H1 (cell line): ENCODE results near the gene P2RY8. TPM values are rescaled to one million over a fixed set of nuclear protein-coding genes. Genes with fewer than 3 reads are reported as not detected.

Source experiments
- CTCF ChIA-PET: fragments of 300-600 bp; sonication (Branson Sonifier 250); formaldehyde crosslinking; loops from one replicate; lab custom pipeline; 2021; ENCODE audit not compliant: partially characterized antibody; lab: Charles Lee
- POLR2A ChIA-PET: fragments of 300-600 bp; sonication (Branson Sonifier 250); formaldehyde crosslinking; loops from one replicate; lab custom pipeline; 2021; ENCODE audit warnings: inconsistent platforms; ENCODE audit not compliant: partially characterized antibody; lab: Charles Lee
- DNase-seq, 2 experiments: peaks; one replicate each; pipeline versions ENCODE4 v3.0.0 to v3.0.0-alpha.2; 2010 to 2022; ENCODE audit warnings: low spot score in 2 of 2, low read depth in 1 of 2, mixed read lengths in 1 of 2
- FAIRE-seq: peaks from 2 replicates; lab custom pipeline; 2011; peaks lifted over from hg19 to GRCh38; lab: Jason Lieb, UNC
- H2AFZ ChIP-seq: 2 replicates; pipeline ENCODE4 v1.8.1; 2012; ENCODE audit warnings: low read length, inconsistent platforms
- H2AK5ac ChIP-seq: 2 replicates; pipeline ENCODE4 v1.6.1; 2013; ENCODE audit warnings: low read depth, low read length
- H2BK120ac ChIP-seq: replicated peaks from 2 replicates; pipeline ENCODE3; 2013; ENCODE audit warnings: low read depth, low read length, inconsistent platforms
- H2BK12ac ChIP-seq: 2 replicates; pipeline ENCODE4 v1.6.1; 2013; ENCODE audit warnings: low read depth, low read length
- H2BK15ac ChIP-seq: 2 replicates; pipeline ENCODE4 v1.6.1; 2013; ENCODE audit warnings: low read length
- H2BK20ac ChIP-seq: 2 replicates; pipeline ENCODE4 v1.6.1; 2013; ENCODE audit warnings: low read length
- H2BK5ac ChIP-seq: 2 replicates; pipeline ENCODE4 v1.6.1; 2013; ENCODE audit warnings: low read depth, low read length
- H3K14ac ChIP-seq: 2 replicates; pipeline ENCODE4 v1.6.1; 2013; ENCODE audit warnings: inconsistent platforms; ENCODE audit not compliant: insufficient read length
- H3K18ac ChIP-seq: 2 replicates; pipeline ENCODE4 v1.6.1; 2013; ENCODE audit warnings: low read length; ENCODE audit errors: extremely low read depth
- H3K23ac ChIP-seq: 2 replicates; pipeline ENCODE4 v1.6.1; 2013; ENCODE audit warnings: inconsistent platforms; ENCODE audit not compliant: insufficient read length
- H3K23me2 ChIP-seq: 2 replicates; pipeline ENCODE4 v1.6.1; 2013; ENCODE audit warnings: low read depth, low read length
- H3K27ac ChIP-seq: 2 replicates; pipeline ENCODE4 v1.6.1; 2011; ENCODE audit warnings: low read depth, low read length, inconsistent platforms
- H3K27me3 ChIP-seq, 4 experiments: replicated peaks in 1 of 4; 1 replicate in 1 of 4; 2 replicates in 3 of 4; pipeline versions ENCODE4 v1.6.1 to v1.8.1; 2011 to 2013; ENCODE audit warnings: low read length in 3 of 4, mild to moderate bottlenecking in 3 of 4, inconsistent platforms in 2 of 4, mixed read lengths in 2 of 4, moderate library complexity in 1 of 4; ENCODE audit not compliant: control insufficient read depth in 3 of 4, insufficient read depth in 3 of 4; ENCODE audit errors: extremely low read depth in 1 of 4
- H3K36me3 ChIP-seq, 4 experiments: 2 replicates each; pipeline versions ENCODE4 v1.6.1 to v1.8.1; 2011 to 2013; ENCODE audit warnings: mild to moderate bottlenecking in 4 of 4, low read length in 3 of 4, moderate library complexity in 2 of 4, control low read depth in 1 of 4, inconsistent platforms in 1 of 4; ENCODE audit not compliant: insufficient read depth in 4 of 4, control insufficient read depth in 2 of 4
- H3K4ac ChIP-seq: replicated peaks from 2 replicates; pipeline ENCODE3; 2013; ENCODE audit warnings: low read length, low read depth, mixed read lengths, inconsistent platforms; ENCODE audit not compliant: insufficient read length
- H3K4me1 ChIP-seq, 4 experiments: replicated peaks in 1 of 4; 1 replicate in 1 of 4; 2 replicates in 3 of 4; pipeline versions ENCODE4 v1.6.1 to v1.8.1; 2011 to 2013; ENCODE audit warnings: low read length in 3 of 4, inconsistent platforms in 2 of 4, mixed read lengths in 1 of 4; ENCODE audit not compliant: insufficient read depth in 4 of 4, control insufficient read depth in 3 of 4
- H3K4me2 ChIP-seq, 2 experiments: 2 replicates each; pipeline versions ENCODE4 v1.6.1 to v1.8.1; 2011 to 2013; ENCODE audit warnings: low read depth in 2 of 2, low read length in 2 of 2, control low read depth in 1 of 2, inconsistent platforms in 1 of 2, mild to moderate bottlenecking in 1 of 2; ENCODE audit not compliant: insufficient read depth in 1 of 2
- H3K4me3 ChIP-seq, 4 experiments: fragments of 200-600, 300-600 bp in 1 of 4; sonication (generic), shearing (Covaris generic), sonication (Bioruptor Twin) in 1 of 4; 2 replicates each; pipeline versions ENCODE4 v1.5.1 to v1.8.1; 2011 to 2016; ENCODE audit warnings: low read length in 4 of 4, low read depth in 3 of 4, control low read depth in 2 of 4, inconsistent platforms in 2 of 4, mild to moderate bottlenecking in 2 of 4, mixed read lengths in 1 of 4, moderate library complexity in 1 of 4; ENCODE audit not compliant: insufficient read depth in 2 of 4; ENCODE audit errors: extremely low read depth in 1 of 4
- H3K56ac ChIP-seq: replicated peaks from 2 replicates; pipeline ENCODE3; 2013; ENCODE audit warnings: low read depth, mild to moderate bottlenecking, mixed read lengths, low read length, inconsistent platforms; ENCODE audit not compliant: insufficient read length
- H3K79me1 ChIP-seq: 2 replicates; pipeline ENCODE4 v1.6.1; 2013; ENCODE audit warnings: low read depth, low read length, control low read depth
- H3K79me2 ChIP-seq, 2 experiments: 2 replicates each; pipeline versions ENCODE4 v1.6.1 to v1.8.1; 2012 to 2013; ENCODE audit warnings: low read length in 2 of 2, mild to moderate bottlenecking in 2 of 2, inconsistent platforms in 1 of 2; ENCODE audit not compliant: insufficient read depth in 2 of 2, control insufficient read depth in 1 of 2
- H3K9ac ChIP-seq, 4 experiments: replicated peaks in 1 of 4; 1 replicate in 1 of 4; 2 replicates in 3 of 4; pipeline versions ENCODE4 v1.6.1 to v1.8.1; 2011 to 2013; ENCODE audit warnings: low read depth in 3 of 4, low read length in 3 of 4, control low read depth in 2 of 4, mild to moderate bottlenecking in 2 of 4, moderate library complexity in 2 of 4, inconsistent platforms in 1 of 4; ENCODE audit errors: extremely low read depth in 1 of 4
- H3K9me3 ChIP-seq, 2 experiments: 2 replicates each; pipeline versions ENCODE4 v1.6.1 to v1.8.1; 2012 to 2013; ENCODE audit warnings: mild to moderate bottlenecking in 2 of 2, moderate library complexity in 2 of 2, control low read depth in 1 of 2, inconsistent platforms in 1 of 2, low read depth in 1 of 2, low read length in 1 of 2, mixed read lengths in 1 of 2; ENCODE audit not compliant: insufficient read depth in 2 of 2
- H4K20me1 ChIP-seq, 2 experiments: replicated peaks in 1 of 2; 2 replicates each; pipeline versions ENCODE3 to v1.8.1; 2011 to 2013; ENCODE audit warnings: inconsistent platforms in 2 of 2, low read length in 2 of 2, mild to moderate bottlenecking in 1 of 2; ENCODE audit not compliant: insufficient read depth in 2 of 2, control insufficient read depth in 1 of 2
- H4K5ac ChIP-seq: 2 replicates; pipeline ENCODE4 v1.6.1; 2013; ENCODE audit warnings: low read length, low read depth, mixed read lengths, inconsistent platforms; ENCODE audit not compliant: insufficient read length
- H4K8ac ChIP-seq: 2 replicates; pipeline ENCODE4 v1.8.0; 2013; ENCODE audit warnings: mild to moderate bottlenecking, moderate library complexity, low read length, inconsistent platforms; ENCODE audit not compliant: insufficient read depth; ENCODE audit errors: extremely low read depth
- H4K91ac ChIP-seq: replicated peaks from 2 replicates; pipeline ENCODE3; 2013; ENCODE audit warnings: low read length, mixed read lengths, inconsistent platforms; ENCODE audit not compliant: insufficient read length
- CEBPB ChIP-seq: IDR thresholded peaks from 2 replicates; pipeline ENCODE4 v1.6.1; 2012; ENCODE audit warnings: low read depth, low read length
- GABPA ChIP-seq: IDR thresholded peaks from 2 replicates; pipeline ENCODE4 v1.6.1; 2011; ENCODE audit warnings: mild to moderate bottlenecking, low read length, moderate library complexity, borderline replicate concordance; ENCODE audit not compliant: insufficient read depth
- PHF8 ChIP-seq: fragments of 200-600 bp; sonication (generic); conservative IDR thresholded peaks from 2 replicates; pipeline ENCODE4 v1.7.1; 2012; ENCODE audit warnings: low read depth, mild to moderate bottlenecking, inconsistent platforms, low read length, moderate library complexity
- WGBS, 2 experiments: shearing (Covaris generic) in 1 of 2; methylation state at CpG; one replicate each; pipeline versions ENCODE4 v1.1.6 to v1.1.7; 2013 to 2015; ENCODE audit warnings: low lambda C conversion rate in 2 of 2, mixed read lengths in 2 of 2, inconsistent platforms in 1 of 2, low coverage in 1 of 2, missing lambda C conversion rate in 1 of 2; ENCODE audit not compliant: insufficient replicate concordance in 2 of 2, insufficient coverage in 1 of 2, insufficient read length in 1 of 2; ENCODE audit errors: extremely low coverage in 1 of 2, missing lambda C conversion rate in 1 of 2; 5-methylcytosine and 5-hydroxymethylcytosine counted together
- polyA plus RNA-seq, 7 experiments: library from polyadenylated mRNA; depleted of rRNA in 3 of 7; stranded (reverse) in 5 of 7; unstranded in 2 of 7; fragments of >200 nt in 5 of 7; fragments of 200-250 nt in 2 of 7; gene quantifications; 1 replicate in 5 of 7; 2 replicates in 1 of 7; 4 replicates in 1 of 7; pipeline versions ENCODE4 v1.2.1 to v1.2.3, GENCODE V29; 2011 to 2013; ENCODE audit warnings: missing spikeins in 2 of 7, mixed read lengths in 2 of 7
- total RNA-seq: library from RNA; stranded (reverse); fragmentation: NEBNext Ultra II Directional; extraction: Animal tissue kit (Norgen Biotek cat#: 25700); gene quantifications from 2 replicates; pipeline ENCODE4 v1.2.1, GENCODE V29; 2021

The P2RY8 gene
- total and polyA plus RNA-seq, 2 of the 8 experiments (the other 6 are each of a cell fraction or from before 2014, with no cell fraction given) = 0.09 to 0.15 TPM

DNA sequence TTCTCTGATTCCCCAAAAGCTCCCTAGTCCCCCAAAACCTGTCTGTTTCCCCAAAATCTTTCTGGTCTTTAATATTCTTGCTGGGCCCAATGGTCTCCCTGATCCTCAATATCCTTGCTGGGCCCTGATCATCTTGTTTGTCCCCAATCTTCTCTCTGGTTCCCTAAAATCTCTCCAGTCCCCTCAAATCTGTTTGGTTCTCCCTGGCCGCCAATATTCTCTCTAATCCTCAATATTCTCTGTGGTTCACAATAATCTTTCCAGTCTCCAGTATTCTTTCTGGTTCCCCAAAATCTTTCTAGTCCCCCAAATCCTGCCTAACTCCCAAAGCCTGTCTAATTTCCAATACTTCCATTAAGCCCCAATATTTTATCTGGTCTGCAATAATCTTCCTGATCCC, 18.5 kb downstream of the P2RY8 start:
- Histone ChIP-seq H3K79me2 (no peaks in the 10 kb centered on the region), H3K27me3 (no peaks in the 10 kb centered on the region), H3K27ac (no peak overlapping the region), H4K8ac (no peak overlapping the region), H2AK5ac (no peak overlapping the region), H3K9me3 (no peaks in the 10 kb centered on the region; a peak in 1 of 4 replicates), H4K5ac (no peak overlapping the region), H2BK120ac (no peak overlapping the region), H3K18ac (no peak overlapping the region), H2AFZ (no peak overlapping the region), H3K4me1 (peaks cover 2 to 8% (median 3%) of the 10 kb centered on the region in 4 experiments; a peak in 4 of 7 replicates), H3K79me1 (no peaks in the 10 kb centered on the region), H2BK5ac (no peak overlapping the region), H3K56ac (no peak overlapping the region), H2BK20ac (no peak overlapping the region), H3K14ac (no peak overlapping the region), H3K4ac (no peak overlapping the region), H3K23me2 (no peaks in the 10 kb centered on the region; the same call in 1 of the 2 replicates), H3K36me3 (no peaks in the 10 kb centered on the region), H3K4me2 (no peak overlapping the region), H3K9ac (no peak overlapping the region), H3K23ac (no peak overlapping the region), H4K20me1 (no peaks in the 10 kb centered on the region), H2BK12ac (no peak overlapping the region), H4K91ac (no peak overlapping the region), H3K4me3 (no peak overlapping the region), H2BK15ac (no peak overlapping the region)
- ChIA-PET CTCF (no interaction called here), POLR2A (no interaction called here)
- 95% methylated on average over 1 of the region's 1 CpG; no CpG with 5 or more reads in 1 of the 2 experiments for WGBS, 2 experiments
- TF ChIP-seq PHF8 (no peak), CEBPB (no peak), GABPA (no peak)
- no peak for FAIRE-seq
- DNase-seq = no peak
